GM13976 (cell line): ENCODE measurements around the gene TSHZ2.

ENCODE experiments used
- DNase-seq: peaks from one replicate; pipeline ENCODE4 v3.0.0; 2012; ENCODE audit warnings: low spot score
- CTCF ChIP-seq: IDR thresholded peaks from 2 replicates; pipeline ENCODE4 v1.5.1; 2012; ENCODE audit warnings: borderline replicate concordance, mild to moderate bottlenecking; ENCODE audit not compliant: insufficient read depth; ENCODE audit errors: extremely low read depth, missing control alignments, control extremely low read depth
- in situ Hi-C: fragments of 300-500 bp; cut with MboI; formaldehyde crosslinking; loops from one replicate; pipeline ENCODE4 v1.12.0; 2022; ENCODE audit warnings: low sequenced_read_pairs, mixed read lengths, inconsistent platforms; ENCODE audit not compliant: unreplicated experiment

TSHZ2 gene

GRCh38 chr20:52971498-52972189, 514 bp upstream of the TSHZ2 start:
- DNase-seq = no peak
- in situ Hi-C loops = no loop called here
- TF ChIP-seq CTCF = no peak

GRCh38 chr20:52972965-52973819, 1.0 kb downstream of the TSHZ2 start:
- in situ Hi-C loops = no loop called here
- no peak for TF ChIP-seq CTCF
- DNase-seq = peak; percentile 22

GRCh38 chr20:52974179-52974594, 2.0 kb downstream of the TSHZ2 start:
- in situ Hi-C loops = no loop called here
- TF ChIP-seq CTCF = no peak
- no peak for DNase-seq

GRCh38 chr20:52975029-52975732, 3.0 kb downstream of the TSHZ2 start:
- in situ Hi-C loops = no loop called here
- TF ChIP-seq CTCF = no peak
- no peak for DNase-seq

- no peak for DNase-seq
- TF ChIP-seq CTCF = no peak
- in situ Hi-C loops = no loop called here
These were observed 3.8 kb downstream of the TSHZ2 start for GRCh38 chr20:52975803-52976531.

GRCh38 chr20:52978851-52979250, 6.7 kb downstream of the TSHZ2 start:
- DNase-seq = no peak
- no peak for TF ChIP-seq CTCF
- in situ Hi-C loops = no loop called here
